ENCODE measurements around the gene PDE3A. TPM values are rescaled to one million over a fixed set of nuclear protein-coding genes. Genes with fewer than 3 reads are reported as not detected.

The PDE3A gene
- total RNA-seq, 1 experiment from 2014 or later = 0.24 TPM

DNA sequence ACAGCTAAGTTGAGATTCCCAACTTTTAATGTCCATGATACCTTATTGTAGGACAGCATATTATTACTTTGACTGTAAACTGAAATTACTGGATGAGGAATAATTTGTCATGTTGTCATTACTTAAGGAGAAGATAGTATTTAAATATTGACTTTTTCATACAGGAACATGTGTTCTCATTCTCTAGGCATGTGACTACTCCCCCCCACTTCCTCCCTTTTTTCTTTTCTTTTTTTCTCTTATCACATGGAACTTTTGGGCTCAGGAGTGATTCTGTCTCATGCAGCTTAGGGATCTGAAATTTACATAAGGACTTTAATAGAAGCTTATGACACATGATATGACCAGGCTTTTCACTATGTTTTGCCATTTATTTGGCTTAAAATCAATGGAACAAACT lies 199.1 kb downstream of the PDE3A start:
- H3K4me3 ChIP-seq (ENCODE audit: insufficient read depth, low read depth, low read length) = no peak overlapping the region
- H3K27me3 ChIP-seq (ENCODE audit: control insufficient read depth, insufficient read depth, low read length) = no peaks in the 10 kb centered on the region
- DNase-seq = no peak
- H3K36me3 ChIP-seq (replicated peaks; ENCODE audit: control insufficient read depth, insufficient read depth, low read length) = no peaks in the 10 kb centered on the region

GRCh38 chr12:20572451-20572850 lies 204.1 kb downstream of the PDE3A start:
- no peak for DNase-seq
- Histone ChIP-seq H3K36me3 (replicated peaks; ENCODE audit: control insufficient read depth, insufficient read depth, low read length) (no peaks in the 10 kb centered on the region), H3K4me3 (ENCODE audit: insufficient read depth, low read depth, low read length) (no peak overlapping the region), H3K27me3 (ENCODE audit: control insufficient read depth, insufficient read depth, low read length) (no peaks in the 10 kb centered on the region)

- no peak overlapping the region for H3K4me3 ChIP-seq (ENCODE audit: insufficient read depth, low read depth, low read length)
- no peaks in the 10 kb centered on the region for H3K36me3 ChIP-seq (replicated peaks; ENCODE audit: control insufficient read depth, insufficient read depth, low read length)
- H3K27me3 ChIP-seq (ENCODE audit: control insufficient read depth, insufficient read depth, low read length) = no peaks in the 10 kb centered on the region
- no peak for DNase-seq
Measured at GRCh38 chr12:20576528-20576927, 208.2 kb downstream of the PDE3A start.

DNA sequence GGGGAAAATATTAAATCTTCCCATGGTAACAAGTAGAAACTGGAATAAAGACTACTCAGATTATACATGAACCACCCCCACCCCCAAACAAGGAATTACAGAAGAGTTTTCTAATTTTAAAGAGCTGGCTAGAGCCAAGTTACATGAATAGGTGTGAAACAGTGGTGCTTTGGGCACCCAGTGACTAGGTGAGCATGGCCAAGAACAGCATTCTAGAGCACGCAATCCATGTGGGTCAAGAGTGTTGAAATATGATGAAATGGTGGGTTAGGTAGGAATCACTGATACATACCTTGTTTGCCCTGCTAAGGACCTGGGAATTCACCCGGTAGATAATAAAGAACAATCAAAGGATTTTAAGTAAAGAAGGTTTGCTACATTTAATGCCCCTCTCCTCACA lies 208.7 kb downstream of the PDE3A start:
- Histone ChIP-seq H3K27me3 (ENCODE audit: control insufficient read depth, insufficient read depth, low read length) (no peaks in the 10 kb centered on the region), H3K4me3 (ENCODE audit: insufficient read depth, low read depth, low read length) (no peak overlapping the region), H3K36me3 (replicated peaks; ENCODE audit: control insufficient read depth, insufficient read depth, low read length) (no peaks in the 10 kb centered on the region)
- DNase-seq = no peak

DNA sequence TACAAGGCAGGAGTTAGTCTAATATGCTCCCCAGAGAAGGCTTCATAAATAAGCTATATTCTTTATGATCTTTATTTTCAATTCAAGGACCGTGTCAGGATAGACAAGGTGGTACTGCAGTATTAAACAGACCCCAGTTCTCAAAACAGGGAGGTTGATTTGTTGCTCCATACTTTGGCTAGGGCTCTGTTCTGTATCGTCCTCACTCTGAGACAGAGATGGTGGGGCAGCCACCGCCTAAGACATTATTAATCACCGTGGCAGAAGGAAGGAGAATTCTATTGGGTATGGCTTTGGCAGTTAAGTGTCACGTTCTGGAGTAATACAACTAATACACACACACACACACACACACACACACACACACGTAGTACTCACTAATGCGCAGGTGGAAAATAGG lies 209.8 kb downstream of the PDE3A start:
- H3K36me3 ChIP-seq (replicated peaks; ENCODE audit: control insufficient read depth, insufficient read depth, low read length) = no peaks in the 10 kb centered on the region
- H3K4me3 ChIP-seq (ENCODE audit: insufficient read depth, low read depth, low read length) = no peak overlapping the region
- no peaks in the 10 kb centered on the region for H3K27me3 ChIP-seq (ENCODE audit: control insufficient read depth, insufficient read depth, low read length)
- no peak for DNase-seq

- no peak for DNase-seq
- Histone ChIP-seq H3K36me3 (replicated peaks; ENCODE audit: control insufficient read depth, insufficient read depth, low read length) (no peaks in the 10 kb centered on the region), H3K27me3 (ENCODE audit: control insufficient read depth, insufficient read depth, low read length) (no peaks in the 10 kb centered on the region), H3K4me3 (ENCODE audit: insufficient read depth, low read depth, low read length) (no peak overlapping the region)
Measured at GRCh38 chr12:20585055-20585625, 216.8 kb downstream of the PDE3A start.

DNA sequence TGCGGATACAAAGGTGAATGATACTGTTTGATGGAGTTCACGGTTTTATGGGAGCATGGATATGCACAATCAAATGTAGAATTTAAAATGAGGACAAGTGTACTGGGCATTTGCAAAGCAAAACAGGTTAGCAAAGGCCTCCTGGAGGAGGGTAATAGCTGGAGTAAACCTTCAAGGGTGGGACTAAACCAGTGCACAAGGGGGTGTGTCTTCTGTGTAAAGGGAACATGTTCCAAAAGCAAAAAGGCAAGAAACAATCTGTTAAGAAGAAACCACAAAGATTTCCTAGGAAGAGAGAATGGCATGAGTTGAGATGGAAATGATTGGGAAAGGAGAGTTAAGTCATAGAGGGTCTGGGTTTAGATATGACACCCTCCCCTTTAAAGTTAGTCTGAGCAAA lies 217.6 kb downstream of the PDE3A start:
- H3K36me3 ChIP-seq (replicated peaks; ENCODE audit: control insufficient read depth, insufficient read depth, low read length) = no peaks in the 10 kb centered on the region
- no peak for DNase-seq

DNA sequence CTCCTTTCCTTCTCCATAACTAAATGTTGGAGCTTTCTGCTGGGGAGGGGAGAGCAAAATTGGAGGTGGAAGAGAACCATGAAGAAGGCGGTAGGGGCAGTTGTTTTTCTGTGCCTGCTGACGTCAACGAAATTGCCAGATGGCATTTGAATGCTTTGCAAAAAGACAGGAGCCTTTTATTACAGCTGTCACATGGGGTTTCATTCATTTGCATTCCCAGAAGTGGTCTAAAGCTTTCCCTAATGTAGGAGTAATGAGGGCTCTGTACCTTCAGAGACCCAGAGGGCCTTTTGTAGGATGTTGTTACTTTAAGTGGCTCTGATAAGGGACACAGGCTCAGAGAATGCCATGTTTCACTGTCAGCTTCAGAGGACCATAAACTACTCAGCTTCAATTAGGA lies 219.7 kb downstream of the PDE3A start:
- H3K27me3 ChIP-seq (ENCODE audit: control insufficient read depth, insufficient read depth, low read length) = no peaks in the 10 kb centered on the region
- H3K4me3 ChIP-seq (ENCODE audit: insufficient read depth, low read depth, low read length) = no peak overlapping the region
- DNase-seq = no peak
- no peaks in the 10 kb centered on the region for H3K36me3 ChIP-seq (replicated peaks; ENCODE audit: control insufficient read depth, insufficient read depth, low read length)

More for the DNA sequence above, 217.6 kb downstream of the PDE3A start:
- H3K27me3 ChIP-seq (ENCODE audit: control insufficient read depth, insufficient read depth, low read length) = no peaks in the 10 kb centered on the region
- no peak overlapping the region for H3K4me3 ChIP-seq (ENCODE audit: insufficient read depth, low read depth, low read length)

DNA sequence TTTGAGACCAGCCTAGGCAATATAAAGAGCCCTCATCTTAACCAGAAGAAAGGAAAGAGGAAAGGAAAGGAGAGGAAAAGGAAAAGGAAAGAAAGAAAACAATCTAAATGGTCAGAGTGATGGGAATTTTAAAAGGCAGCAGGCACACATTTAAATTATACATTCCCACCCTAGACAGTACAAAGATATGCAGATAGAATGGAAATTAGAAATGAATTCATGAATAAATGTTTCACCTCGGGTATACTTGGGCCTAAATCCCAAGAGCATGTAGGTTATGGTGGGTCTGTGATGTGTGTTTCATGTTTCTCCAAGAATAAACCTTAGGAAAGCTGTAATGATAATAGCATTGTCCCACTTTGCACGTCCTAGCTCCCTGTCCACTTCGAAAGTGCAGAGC lies 222.2 kb downstream of the PDE3A start:
- Histone ChIP-seq H3K36me3 (replicated peaks; ENCODE audit: control insufficient read depth, insufficient read depth, low read length) (no peaks in the 10 kb centered on the region), H3K4me3 (ENCODE audit: insufficient read depth, low read depth, low read length) (no peak overlapping the region), H3K27me3 (ENCODE audit: control insufficient read depth, insufficient read depth, low read length) (no peaks in the 10 kb centered on the region)
- DNase-seq = no peak

GRCh38 chr12:20592556-20592955 lies 224.2 kb downstream of the PDE3A start:
- no peaks in the 10 kb centered on the region for H3K27me3 ChIP-seq (ENCODE audit: control insufficient read depth, insufficient read depth, low read length)
- no peaks in the 10 kb centered on the region for H3K36me3 ChIP-seq (replicated peaks; ENCODE audit: control insufficient read depth, insufficient read depth, low read length)
- DNase-seq = no peak
- no peak overlapping the region for H3K4me3 ChIP-seq (ENCODE audit: insufficient read depth, low read depth, low read length)

DNA sequence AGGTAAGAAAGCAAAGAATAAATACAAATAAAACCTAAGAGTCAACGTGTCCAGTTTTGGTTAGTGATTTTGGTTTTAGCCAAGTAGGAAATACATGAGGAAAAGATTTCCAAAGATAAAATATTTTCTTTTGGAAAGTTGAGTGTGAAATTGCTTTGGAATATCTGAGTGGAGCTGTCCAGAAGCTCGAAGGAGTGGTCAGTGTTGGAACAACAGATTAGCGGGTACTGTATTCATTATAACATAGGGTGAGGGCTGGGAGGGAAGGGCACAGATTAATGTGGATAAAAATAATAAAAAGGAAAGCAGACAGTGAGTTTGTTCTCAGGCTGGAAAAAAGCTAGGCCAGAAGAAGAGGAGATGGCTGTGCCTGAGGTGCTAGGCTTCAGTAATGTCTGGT lies 225.3 kb downstream of the PDE3A start:
- Histone ChIP-seq H3K27me3 (ENCODE audit: control insufficient read depth, insufficient read depth, low read length) (no peaks in the 10 kb centered on the region), H3K4me3 (ENCODE audit: insufficient read depth, low read depth, low read length) (no peak overlapping the region), H3K36me3 (replicated peaks; ENCODE audit: control insufficient read depth, insufficient read depth, low read length) (no peaks in the 10 kb centered on the region)
- DNase-seq = no peak

GRCh38 chr12:20596061-20596460 lies 227.7 kb downstream of the PDE3A start:
- H3K27me3 ChIP-seq (ENCODE audit: control insufficient read depth, insufficient read depth, low read length) = no peaks in the 10 kb centered on the region
- no peaks in the 10 kb centered on the region for H3K36me3 ChIP-seq (replicated peaks; ENCODE audit: control insufficient read depth, insufficient read depth, low read length)
- no peak for DNase-seq
- H3K4me3 ChIP-seq (ENCODE audit: insufficient read depth, low read depth, low read length) = no peak overlapping the region

- Histone ChIP-seq H3K36me3 (replicated peaks; ENCODE audit: control insufficient read depth, insufficient read depth, low read length) (no peaks in the 10 kb centered on the region), H3K27me3 (ENCODE audit: control insufficient read depth, insufficient read depth, low read length) (no peaks in the 10 kb centered on the region), H3K4me3 (ENCODE audit: insufficient read depth, low read depth, low read length) (no peak overlapping the region)
- no peak for DNase-seq
Measured at GRCh38 chr12:20599757-20600156, 231.4 kb downstream of the PDE3A start.

DNA sequence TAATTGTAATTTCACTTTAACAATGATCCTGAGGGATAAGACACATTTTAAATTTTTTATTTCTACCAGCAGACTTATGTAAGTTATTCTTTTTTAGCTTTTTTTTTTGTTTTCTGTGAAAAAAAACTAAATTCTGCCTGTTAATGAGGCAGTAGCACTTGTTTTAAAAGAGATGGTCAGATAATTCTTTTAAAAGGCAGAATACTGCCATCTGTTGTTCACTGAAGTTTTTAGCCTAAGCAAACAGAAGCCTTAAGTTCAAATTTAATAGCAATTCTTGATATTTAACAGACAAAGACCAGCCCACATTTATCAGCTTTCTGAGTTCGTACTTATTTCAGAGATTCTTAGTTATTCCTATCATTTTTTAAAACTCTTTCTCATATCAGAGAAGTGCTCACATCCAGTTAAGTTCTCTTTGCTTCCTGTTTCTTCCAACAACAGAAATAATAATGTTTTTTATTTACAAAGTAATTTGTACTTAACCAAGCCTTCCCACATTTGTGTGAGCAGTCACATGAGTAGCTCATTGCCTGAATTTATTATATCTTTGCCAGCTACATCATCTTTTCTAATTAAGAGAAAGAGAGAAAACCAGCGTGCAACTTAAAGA lies 233.4 kb downstream of the PDE3A start:
- Histone ChIP-seq H3K27me3 (ENCODE audit: control insufficient read depth, insufficient read depth, low read length) (no peaks in the 10 kb centered on the region), H3K4me3 (ENCODE audit: insufficient read depth, low read depth, low read length) (no peak overlapping the region)
- no peak for DNase-seq

GRCh38 chr12:20602641-20603391 lies 234.5 kb downstream of the PDE3A start:
- no peaks in the 10 kb centered on the region for H3K27me3 ChIP-seq (ENCODE audit: control insufficient read depth, insufficient read depth, low read length)
- no peaks in the 10 kb centered on the region for H3K36me3 ChIP-seq (replicated peaks; ENCODE audit: control insufficient read depth, insufficient read depth, low read length)
- no peak for DNase-seq
- no peak overlapping the region for H3K4me3 ChIP-seq (ENCODE audit: insufficient read depth, low read depth, low read length)

More for the DNA sequence above, 233.4 kb downstream of the PDE3A start:
- no peaks in the 10 kb centered on the region for H3K36me3 ChIP-seq (replicated peaks; ENCODE audit: control insufficient read depth, insufficient read depth, low read length)
